NCI-H1417 (cell line): ENCODE data around the gene SEMA3D.

Experiments
- DNase-seq, 3 experiments: peaks; one replicate each; lab custom pipeline; 2025; lab: John Stamatoyannopoulos, UW

SEMA3D gene

DNA sequence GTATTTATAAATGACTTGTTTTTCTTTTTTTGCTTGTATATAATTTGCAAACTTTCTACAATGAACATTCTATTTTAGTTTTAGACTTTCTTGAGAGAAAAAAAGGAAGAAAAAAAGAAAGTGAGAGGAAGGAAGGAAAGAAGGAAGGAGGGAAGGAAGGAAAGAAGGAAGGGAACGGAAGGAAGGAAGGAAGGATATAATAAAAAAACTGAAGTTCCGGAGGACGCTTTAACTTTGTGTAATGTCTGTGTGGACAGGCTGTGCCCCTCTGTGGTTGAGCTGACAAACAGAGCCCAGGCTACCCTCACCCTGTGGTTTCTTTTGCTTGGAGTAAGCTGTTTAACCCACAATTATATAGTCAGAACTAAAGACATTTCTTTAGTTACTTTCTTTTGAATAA, 108.7 kb downstream of the SEMA3D start:
- no peak for DNase-seq

DNA sequence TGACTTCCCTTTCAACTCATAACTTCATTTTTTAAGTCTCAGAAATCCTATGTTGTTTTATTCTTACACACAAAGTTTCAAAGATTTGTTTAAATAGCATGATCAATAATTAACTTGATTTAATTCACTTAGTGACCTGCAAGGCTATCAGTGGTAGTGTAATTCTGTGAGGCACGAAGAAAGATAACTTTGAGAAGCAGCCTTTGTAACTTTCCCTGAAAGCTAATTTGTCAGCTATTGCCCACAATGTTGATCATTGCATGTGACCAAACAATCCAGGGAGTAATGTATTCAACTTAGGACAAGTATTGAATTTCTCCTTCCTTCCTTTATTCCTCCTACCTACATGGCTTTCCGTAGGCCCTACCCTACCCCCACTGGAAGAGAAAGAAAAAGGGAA, 111.0 kb downstream of the SEMA3D start:
- no peak for DNase-seq

DNA sequence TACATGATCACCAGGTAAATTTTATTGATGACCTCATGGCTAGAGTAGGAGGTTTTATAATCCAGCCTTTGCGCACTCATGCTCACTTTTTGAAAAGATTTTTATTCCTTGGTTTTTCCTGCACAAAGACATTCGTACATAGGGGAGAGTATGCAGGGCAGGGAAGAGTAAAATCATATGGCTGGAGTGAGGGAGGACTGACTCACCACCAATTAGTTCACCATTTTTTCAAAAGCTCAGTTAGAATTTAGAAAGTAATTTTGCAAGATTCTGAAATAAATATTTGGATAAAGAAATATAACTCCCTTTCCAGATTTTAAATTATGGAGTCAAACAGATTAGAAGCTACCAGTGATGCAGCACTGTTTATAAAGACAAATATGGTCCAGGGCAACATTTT, 111.9 kb downstream of the SEMA3D start:
- DNase-seq: no peak

DNA sequence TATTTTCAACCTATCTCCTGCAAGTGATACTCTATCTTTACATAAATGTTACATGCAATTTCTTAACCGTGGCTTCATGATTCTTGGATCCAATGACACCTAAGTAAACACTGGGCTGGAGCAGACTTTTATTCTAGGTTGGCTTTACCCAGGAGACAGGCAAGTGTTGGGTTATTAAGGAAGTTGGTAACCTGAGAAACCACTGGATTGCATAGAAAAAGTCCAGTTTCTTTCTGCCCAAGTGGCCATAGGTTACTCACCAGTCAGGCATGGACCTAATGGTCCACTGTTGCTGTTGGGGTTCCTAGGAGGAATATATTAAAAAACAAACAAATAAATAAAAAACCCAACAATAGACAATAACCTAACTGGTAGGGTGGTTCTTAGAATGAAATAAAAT, 112.8 kb downstream of the SEMA3D start:
- DNase-seq: peak in 1 of 3 experiments; percentile 14

DNA sequence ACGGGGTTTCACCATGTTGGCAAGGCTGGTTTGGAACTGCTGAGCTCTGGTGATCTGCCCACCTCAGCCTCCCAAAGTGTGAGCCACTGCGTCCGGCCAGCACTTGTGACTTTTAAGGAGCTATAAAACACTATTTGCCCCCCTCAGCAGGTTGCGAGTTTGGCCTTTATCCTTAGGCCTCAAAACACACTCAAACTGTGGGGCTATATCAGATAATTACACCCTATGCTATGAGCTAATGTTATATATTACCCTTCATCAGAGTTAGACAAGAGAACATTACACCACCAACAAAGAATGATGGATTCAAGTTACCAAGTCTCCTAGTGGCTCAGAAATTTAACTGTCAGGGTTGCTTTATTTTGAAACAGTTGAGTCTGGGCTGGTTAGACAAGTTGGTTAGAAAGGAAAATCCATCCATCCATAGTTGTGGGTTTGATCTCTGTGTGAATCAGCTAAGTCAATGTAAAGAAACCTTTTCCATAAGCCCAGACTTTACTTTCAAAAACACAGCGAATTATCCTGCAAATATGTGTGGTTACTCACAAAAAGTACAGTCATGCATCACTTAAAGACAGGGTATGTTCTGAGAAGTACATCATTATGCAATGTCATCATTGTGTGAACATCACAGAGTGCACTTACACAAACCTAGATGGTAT, 115.8 kb downstream of the SEMA3D start:
- DNase-seq: peak in 2 of 3 experiments; percentile 60 to 89

DNA sequence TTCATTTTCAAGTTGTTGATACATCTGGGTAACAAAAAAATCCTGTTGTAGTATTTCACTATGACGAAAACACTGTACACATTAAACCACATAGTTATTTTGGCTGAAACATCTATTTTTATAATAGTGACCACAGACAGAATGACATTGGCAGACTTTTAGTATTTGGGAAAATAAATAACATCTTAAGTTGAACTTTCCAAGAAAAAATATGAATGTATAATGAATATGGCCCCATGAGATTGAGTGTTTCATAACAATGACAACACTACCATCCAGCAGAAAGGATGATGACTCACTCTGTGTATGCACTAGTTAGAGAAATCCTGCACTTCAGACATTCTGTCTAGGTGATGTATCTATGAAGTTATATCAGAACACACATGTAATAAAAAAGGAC, 118.1 kb downstream of the SEMA3D start:
- no peak for DNase-seq

DNA sequence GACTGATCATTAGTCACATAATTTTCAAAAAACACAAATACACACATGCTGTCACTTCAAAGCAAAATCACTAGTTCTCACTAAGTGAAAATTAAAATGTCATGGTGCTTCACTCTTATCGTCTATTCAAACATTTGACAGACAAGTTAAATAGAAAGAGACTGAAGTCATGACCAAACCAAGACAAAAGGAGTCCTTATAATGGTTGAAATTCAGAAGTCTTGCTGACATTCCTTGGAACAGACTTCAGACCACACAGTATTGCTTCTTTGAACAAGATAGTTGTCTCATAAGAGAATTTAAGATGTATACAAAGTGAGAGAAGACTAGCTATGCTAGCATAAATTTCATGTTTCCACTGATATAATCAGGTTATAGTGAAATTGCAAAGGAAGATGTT, 119.5 kb downstream of the SEMA3D start:
- DNase-seq: no peak

DNA sequence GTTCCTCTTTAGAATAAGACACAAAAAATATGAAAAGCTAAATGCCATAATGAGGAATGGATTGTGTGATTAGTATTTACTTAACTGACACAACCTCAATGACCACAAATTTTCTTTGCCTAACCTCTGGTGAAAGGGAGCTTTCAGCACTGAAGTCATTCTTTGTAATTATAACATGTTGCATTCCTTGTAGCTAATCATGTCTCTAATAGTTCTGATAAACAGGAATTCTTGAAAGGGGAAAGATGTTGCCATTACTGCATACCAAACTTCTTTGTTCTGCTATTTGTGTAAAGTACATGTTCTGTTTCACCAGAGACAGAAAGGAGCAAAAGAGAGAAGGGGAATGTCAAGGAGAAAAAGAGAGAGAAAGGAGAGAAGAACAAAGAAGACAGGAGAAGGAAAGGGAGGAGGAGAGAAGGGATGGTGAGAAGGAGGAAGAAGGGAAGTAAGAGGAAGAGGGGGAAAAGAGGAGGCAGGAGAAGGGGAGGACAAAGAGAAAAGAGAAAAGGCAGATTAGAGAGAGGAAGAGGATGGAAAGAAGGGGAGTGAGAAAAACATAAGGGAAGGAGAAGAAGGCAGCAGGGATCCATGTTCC, 120.9 kb downstream of the SEMA3D start:
- peak in 1 of 3 experiments; percentile 30 for DNase-seq

DNA sequence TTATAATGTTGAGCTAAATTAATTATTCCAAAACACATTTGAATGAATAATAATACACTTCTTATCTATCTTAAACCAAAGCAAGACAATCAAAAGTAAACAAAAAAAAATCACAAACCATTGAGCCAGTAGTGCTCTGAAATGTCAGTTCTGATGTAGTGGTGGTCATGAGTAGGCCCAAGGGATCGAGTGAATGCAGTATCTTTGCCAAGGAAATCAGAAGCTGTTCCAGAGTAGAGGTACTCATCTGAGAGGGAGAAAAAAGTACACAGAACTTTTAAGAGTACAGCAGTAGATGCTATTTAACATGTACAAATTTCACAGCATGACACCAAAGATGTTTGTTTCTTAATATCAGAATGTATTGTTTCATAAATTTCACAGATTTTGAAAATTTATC, 121.5 kb downstream of the SEMA3D start:
- no peak for DNase-seq

DNA sequence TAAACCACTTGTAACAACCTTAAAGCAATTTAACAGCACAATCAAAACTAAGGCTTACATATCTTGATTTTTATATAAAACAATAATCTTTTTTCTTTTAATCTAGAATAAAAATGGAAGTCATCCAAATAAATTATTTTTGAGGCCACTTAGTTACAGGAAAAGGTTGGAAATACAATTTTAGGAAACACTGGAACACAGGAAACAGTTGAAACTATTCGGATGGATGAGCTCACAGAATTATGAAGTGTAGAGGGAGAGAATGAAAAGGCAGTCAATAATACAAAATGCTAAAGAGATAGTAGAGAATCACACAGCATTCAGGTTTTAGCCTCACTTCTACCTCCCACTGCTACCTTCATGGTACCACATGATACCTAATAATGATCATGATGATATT, 124.2 kb downstream of the SEMA3D start:
- no peak for DNase-seq

DNA sequence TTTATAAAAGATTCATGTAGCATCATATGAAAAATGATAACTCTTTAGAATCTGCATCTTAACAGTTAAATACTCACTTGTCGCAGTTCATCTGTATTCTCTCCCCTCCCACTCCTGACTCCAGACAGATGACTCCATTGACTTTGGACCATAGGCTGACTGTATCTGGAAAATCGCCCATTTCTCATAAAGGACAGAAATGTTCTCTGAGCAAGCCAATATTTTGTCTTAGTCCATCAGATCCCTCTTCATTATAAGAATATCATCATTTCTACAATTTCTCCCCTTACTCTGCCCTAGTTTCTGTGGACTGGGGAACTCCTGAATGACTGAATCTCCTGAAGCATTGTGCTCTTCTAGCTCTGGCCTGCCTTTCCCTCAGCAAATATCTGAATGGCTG, 125.4 kb downstream of the SEMA3D start:
- no peak for DNase-seq

DNA sequence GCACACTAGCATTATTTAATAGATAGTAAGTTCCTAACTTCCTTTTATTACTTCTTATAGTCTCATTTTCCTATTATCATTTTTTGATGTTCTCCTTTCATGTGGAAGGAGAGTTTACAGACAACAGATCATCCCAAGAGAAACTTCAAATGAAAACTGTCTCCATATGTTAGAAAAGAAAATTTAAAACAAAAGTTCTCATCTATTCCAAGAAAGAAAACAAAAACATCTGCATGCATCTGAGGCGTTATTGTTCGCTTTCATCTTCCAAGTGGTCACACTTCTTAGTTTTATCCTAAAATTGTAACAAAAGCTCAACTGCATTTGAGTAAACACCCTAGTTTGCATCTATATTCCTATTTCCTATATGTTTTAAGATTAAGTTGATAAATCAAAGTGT, 126.2 kb downstream of the SEMA3D start:
- DNase-seq: no peak

DNA sequence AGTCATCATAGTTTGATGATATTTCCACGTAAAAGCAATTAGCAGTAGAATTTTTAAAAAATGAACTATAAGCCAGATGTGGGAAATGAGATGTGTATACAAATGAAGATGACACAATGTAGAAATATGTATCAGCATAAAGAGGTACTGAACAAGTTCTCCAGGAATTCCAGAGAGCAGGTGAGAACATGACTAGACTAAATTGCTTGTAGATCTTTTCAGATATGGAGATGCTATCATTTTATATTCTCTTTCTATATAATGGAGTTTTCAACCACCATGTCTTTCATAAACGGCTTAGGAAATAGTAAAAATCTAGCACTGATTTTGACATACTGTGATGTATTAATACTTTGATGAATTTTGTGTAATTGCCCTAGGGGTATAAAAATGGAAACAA, 130.9 kb downstream of the SEMA3D start:
- DNase-seq: no peak

DNA sequence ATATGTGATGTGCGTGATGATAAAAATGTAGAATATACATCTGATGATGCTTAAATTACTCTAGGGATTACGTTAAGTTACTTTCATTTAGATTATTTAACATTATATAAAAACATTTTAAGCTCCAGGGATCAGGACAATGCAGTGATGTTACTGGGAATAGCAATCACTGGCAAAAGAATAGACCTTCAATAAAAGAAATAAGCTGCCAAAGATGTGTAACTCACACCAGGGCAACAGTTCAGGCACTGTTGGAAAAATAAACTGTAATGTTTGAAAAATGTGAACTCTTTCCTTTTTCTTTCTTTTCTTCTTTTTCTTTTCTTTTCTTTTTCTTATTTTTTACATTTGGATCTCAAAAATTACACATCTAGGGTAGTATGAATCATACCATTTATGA, 131.7 kb downstream of the SEMA3D start:
- DNase-seq: no peak

DNA sequence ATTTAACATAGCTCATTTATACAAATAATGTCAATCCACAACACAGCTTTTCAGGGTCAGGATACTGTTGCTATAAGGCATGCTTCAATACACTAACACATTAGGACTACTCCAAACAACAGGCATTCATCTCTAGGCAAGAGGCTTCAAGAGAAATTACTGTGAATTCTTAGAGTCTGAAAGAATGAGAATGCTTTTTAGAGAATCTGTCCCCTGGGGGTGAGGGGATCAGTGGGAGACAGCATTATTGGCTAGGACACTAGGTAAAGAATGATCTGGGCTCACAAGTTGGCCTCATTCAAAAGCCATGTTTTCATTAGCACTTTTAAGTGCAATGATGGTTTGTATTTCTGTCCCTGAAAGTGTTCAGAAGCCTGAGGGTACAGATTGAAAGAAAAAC, 132.6 kb downstream of the SEMA3D start:
- DNase-seq: no peak

DNA sequence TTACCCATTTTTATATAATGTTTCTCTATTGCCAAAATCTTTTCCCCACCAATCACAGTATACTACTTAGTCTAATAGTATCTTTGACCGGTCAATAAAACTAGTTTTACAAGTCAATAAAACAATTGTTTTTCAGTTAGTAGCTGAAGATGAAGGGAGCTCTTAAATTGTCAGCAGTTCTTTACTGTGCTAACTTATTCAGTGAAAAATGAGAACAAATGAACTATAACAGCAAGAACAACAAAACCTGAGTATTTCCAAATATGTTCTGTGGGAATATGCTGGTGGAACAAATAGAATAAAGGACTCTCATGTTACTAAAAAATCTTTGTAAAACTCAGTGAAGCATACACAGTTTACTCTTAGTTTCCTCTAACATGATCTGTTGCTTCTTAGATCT, 134.0 kb downstream of the SEMA3D start:
- no peak for DNase-seq

DNA sequence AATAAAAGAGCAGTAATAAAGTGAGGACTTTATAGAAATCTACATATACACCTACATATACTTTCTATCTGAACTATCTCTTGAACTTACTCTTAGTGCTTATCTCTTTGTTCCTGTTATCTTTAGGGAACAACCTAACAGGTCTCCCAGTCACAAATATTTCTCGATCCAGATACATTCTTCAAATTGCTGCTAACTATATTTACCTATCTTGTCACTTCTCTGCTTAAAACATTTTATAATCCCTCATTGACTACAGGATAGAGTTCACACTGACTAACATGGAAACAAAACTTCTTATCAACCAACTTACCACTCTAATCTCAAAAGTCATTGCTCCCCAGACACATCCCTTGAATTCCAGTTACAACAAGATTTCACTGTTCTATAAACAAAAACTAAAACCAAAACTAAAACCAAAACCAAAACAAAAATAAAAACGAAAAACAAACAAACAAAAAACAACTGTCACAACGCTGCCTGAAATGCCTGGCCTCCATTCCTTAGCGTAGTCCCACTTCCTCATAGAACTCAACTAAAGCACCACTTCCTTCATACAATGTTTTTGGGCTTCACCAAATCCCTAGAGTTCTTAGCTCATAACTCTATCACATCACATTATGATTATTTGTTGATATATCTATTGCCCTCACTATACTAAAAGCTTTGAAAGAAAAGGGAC, 134.7 kb downstream of the SEMA3D start:
- DNase-seq: no peak

DNA sequence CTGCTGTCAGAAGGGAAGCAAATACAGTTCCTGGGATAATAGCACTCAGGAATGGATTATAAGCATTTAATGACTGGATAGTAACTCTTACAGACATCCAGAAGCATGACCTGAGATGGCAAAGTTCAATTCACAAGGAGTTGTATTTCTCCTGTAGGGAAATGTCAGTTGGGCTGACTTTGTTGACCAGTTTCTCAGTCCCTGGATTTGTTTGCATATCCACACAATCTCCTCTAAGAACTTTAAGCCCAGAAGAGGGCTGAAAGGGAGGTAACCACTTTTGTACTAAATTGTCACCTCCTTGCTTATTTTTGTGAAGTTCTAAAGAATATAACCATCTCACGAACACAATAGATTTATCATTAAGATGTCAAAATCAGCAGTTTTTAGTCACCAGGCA, 140.3 kb downstream of the SEMA3D start:
- peak in 1 of 3 experiments; percentile 52 for DNase-seq

DNA sequence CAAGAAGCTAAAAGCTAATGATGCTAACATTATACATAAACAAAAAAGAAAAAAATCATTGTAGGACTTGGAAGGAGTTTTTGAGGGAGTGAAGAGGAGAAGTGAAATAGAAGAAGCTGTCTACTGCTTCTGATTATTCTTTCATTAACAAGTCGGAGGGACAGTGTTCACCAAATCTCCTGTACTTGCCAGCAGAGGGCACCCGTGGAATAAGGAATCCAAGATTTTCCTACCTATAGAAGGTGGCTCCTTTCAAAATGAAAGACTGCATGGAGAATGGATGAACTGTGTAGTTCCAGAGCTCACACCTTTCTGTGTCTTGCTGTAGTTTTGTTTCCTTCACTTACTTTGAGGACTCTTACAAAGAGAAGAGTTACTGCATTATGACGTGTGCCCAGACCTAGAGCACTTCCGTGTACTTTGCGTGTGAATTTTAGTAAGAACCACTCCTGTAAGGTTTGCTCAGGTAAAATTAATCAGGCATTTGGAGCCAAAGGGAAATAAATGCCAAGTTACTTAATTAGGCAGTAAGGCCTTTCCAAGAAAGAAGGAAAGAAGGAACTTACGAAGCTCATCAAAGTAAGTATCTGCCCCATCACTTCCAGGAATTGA, 145.1 kb downstream of the SEMA3D start:
- DNase-seq: peak; percentile 74 to 93 (median 77)

DNA sequence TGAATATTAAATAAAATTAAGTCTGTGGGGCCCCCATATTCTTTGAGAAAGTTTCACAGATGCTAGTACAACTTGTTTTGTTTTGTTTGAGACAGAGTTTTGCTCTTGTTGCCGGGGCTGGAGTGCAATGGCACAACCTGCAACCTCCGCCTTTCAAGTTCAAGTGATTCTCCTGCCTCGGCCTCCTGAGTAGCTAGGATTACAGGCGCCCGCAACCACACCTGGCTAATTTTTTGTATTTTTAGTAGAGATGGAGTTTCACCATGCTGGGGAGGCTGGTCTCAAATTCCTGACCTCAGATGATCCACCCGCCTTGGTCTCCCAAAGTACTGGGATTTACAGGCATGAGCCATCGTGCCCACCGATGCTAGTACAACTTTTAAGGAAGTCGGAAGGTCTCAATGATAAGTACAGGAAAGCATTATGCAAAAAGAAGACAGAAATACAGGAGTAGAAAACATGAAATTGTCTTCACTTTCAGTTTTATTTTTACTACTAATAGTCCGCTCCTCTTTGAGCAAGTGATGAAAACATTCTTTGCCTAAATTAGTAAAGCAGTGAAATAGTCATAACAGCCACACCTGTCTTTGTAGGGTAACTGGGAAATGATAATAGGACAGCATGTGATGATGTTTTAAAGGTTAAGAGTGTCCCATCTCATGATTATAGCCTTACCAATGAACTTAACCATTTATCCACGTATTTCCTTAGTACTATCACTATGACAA, 147.5 kb downstream of the SEMA3D start:
- DNase-seq: no peak

DNA sequence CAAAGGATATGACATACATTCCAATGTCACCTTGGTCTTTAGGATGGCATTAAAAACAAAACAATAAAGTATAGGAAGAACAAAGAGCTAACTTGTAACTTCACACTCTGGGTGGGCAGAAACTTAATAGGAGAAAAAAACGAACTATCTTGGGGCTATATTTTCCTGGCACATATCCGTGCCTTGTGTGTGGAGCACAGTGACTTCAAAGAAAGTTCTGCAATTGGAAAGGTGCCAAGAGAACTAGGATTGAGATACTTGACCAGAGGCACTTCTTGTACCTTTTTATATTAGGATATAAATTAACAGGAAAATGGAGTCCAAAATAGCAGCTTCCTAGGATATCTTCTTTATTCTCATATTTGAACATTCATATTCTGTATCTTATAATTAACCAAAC, 148.4 kb downstream of the SEMA3D start:
- DNase-seq: no peak

DNA sequence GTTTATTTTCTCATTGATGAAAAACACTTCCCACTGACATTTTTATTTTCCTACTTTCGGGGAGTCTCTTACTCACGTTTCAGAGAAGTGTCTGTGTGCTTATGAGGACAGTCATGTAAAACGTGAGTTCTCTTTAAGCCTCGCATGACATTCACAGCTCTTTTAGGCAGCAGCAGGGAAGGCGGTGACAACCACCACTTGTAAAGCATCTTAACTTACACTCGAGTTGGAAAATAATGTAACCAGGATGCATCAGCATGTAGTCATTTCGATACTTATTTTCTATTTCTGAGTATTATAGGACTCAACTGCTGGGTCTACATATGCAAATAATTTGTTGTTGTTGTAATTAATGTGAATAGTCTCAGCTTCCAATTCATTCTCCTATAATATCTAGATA, 153.6 kb downstream of the SEMA3D start:
- DNase-seq: no peak
